Measurements from ENCODE around the gene PLXNA4.

- TF ChIP-seq CTCF (IDR thresholded peaks at IDR 0.05; ENCODE audit: low read depth, low read length, missing input control), result no peak
- no peak for TF ChIP-seq SP1 (IDR thresholded peaks at IDR 0.05)
- no peak for TF ChIP-seq TAF1 (conservative IDR thresholded peaks at IDR 0.05)
- no peak for TF ChIP-seq JUND (IDR thresholded peaks at IDR 0.05)
Measured at GRCh38 chr7:132373879-132374278, 202.4 kb downstream of the PLXNA4 start.
